ENCODE data around the gene MBD6. TPM values are rescaled to one million over a fixed set of nuclear protein-coding genes. Genes with fewer than 3 reads are reported as not detected.

MBD6 gene
- total and polyA plus RNA-seq, 10 donors: 14.8 to 171 (median 80.6) TPM

GRCh38 chr12:57525615-57526383 is 3.2 kb downstream of the MBD6 start:
- Histone ChIP-seq H3K4me3 (no peak overlapping the region), H3K27ac (peak overlapping the region in 2 of 8 donors; percentile 99 to 100), H3K4me1 (peaks cover 30 to 60% (median 43%) of the 10 kb centered on the region in 6 donors), H3K36me3 (peaks cover 0 to 71% (median 68%) of the 10 kb centered on the region in 6 donors), H3K27me3 (replicated peaks in 1 of 7) (no peaks in the 10 kb centered on the region), H3K9me3 (no peaks in the 10 kb centered on the region)
- intact Hi-C loops (cut with DNase I; ENCODE audit: low total_unique reads): no loop called here
- no peak for TF ChIP-seq POLR2A (IDR thresholded peaks at IDR 0.05)
- DNase-seq: no peak
- WGBS, 5 donors: 88 to 92% (median 88%) methylated on average over 15 to 16 of the region's 16 CpGs

DNA sequence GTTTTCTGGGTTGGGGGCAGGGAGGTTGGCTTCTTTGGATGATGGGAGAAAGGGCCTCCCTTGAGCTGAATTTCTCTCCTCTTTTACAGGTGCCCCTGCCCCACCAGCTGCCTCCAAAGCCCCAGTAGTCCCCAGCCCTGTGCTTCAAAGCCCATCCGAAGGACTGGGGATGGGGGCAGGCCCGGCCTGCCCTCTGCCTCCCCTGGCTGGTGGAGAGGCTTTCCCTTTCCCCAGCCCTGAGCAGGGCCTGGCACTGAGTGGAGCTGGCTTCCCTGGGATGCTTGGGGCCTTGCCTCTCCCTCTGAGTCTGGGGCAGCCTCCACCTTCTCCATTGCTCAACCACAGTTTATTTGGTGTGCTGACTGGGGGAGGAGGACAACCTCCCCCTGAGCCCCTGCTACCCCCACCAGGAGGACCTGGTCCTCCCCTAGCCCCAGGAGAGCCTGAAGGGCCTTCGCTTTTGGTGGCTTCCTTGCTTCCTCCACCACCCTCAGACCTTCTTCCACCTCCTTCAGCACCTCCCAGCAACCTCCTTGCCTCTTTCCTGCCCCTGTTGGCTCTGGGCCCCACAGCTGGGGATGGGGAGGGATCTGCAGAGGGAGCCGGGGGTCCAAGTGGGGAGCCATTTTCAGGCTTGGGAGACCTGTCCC is 4.0 kb downstream of the MBD6 start:
- Histone ChIP-seq H3K27me3 (replicated peaks in 1 of 7) (no peaks in the 10 kb centered on the region), H3K36me3 (peaks cover 0 to 79% (median 76%) of the 10 kb centered on the region in 6 donors), H3K4me1 (peaks cover 22 to 52% (median 35%) of the 10 kb centered on the region in 6 donors), H3K27ac (peak overlapping the region in 2 of 8 donors; percentile 39 to 100), H3K4me3 (no peak overlapping the region), H3K9me3 (no peaks in the 10 kb centered on the region)
- intact Hi-C loops (cut with DNase I; ENCODE audit: low total_unique reads): no loop called here
- no peak for DNase-seq
- TF ChIP-seq POLR2AphosphoS5 (IDR thresholded peaks at IDR 0.05): peak in 2 of 3 donors; percentile 4 to 49
- no peak for TF ChIP-seq POLR2A (IDR thresholded peaks at IDR 0.05)
- 81 to 94% (median 86%) methylated on average over 3 to 4 of the region's 4 CpGs for WGBS, 5 donors

- intact Hi-C loops (cut with DNase I; ENCODE audit: low total_unique reads): no loop called here
- WGBS, 5 donors: 69 to 88% (median 85%) methylated on average over 5 of the region's 5 CpGs
- H3K27ac ChIP-seq: peak overlapping the region in 2 of 8 donors; percentile 39 to 100
Measured at GRCh38 chr12:57527184-57527583, 4.6 kb downstream of the MBD6 start.

DNA sequence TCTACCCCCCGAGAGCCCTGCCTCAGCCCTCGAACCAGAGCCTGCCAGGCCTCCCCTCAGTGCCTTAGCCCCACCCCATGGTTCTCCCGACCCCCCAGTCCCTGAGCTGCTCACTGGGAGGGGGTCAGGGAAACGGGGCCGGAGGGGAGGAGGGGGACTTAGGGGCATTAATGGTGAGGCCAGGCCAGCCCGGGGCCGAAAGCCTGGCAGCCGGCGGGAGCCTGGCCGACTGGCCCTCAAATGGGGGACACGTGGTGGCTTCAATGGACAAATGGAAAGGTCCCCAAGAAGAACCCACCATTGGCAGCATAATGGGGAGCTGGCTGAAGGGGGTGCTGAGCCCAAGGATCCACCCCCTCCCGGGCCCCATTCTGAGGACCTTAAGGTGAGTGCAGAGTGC is 5.6 kb downstream of the MBD6 start:
- WGBS, 5 donors: 87 to 94% (median 93%) methylated on average over 11 to 12 of the region's 12 CpGs
- Histone ChIP-seq H3K4me3 (no peak overlapping the region), H3K4me1 (peaks cover 17 to 43% (median 26%) of the 10 kb centered on the region in 6 donors), H3K9me3 (no peaks in the 10 kb centered on the region), H3K27me3 (replicated peaks in 1 of 7) (no peaks in the 10 kb centered on the region), H3K36me3 (peaks cover 0 to 95% (median 92%) of the 10 kb centered on the region in 6 donors), H3K27ac (peak overlapping the region in 1 of 8 donors; percentile 23)
- peak in 1 of 3 donors; percentile 40 for TF ChIP-seq POLR2AphosphoS5 (IDR thresholded peaks at IDR 0.05)
- TF ChIP-seq, protein P1, sequence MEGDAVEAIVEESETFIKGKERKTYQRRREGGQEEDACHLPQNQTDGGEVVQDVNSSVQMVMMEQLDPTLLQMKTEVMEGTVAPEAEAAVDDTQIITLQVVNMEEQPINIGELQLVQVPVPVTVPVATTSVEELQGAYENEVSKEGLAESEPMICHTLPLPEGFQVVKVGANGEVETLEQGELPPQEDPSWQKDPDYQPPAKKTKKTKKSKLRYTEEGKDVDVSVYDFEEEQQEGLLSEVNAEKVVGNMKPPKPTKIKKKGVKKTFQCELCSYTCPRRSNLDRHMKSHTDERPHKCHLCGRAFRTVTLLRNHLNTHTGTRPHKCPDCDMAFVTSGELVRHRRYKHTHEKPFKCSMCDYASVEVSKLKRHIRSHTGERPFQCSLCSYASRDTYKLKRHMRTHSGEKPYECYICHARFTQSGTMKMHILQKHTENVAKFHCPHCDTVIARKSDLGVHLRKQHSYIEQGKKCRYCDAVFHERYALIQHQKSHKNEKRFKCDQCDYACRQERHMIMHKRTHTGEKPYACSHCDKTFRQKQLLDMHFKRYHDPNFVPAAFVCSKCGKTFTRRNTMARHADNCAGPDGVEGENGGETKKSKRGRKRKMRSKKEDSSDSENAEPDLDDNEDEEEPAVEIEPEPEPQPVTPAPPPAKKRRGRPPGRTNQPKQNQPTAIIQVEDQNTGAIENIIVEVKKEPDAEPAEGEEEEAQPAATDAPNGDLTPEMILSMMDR (IDR thresholded peaks at IDR 0.05 in 8 of 11, conservative IDR thresholded peaks at IDR 0.05 in 3 of 11): no peak
- TF ChIP-seq POLR2A (IDR thresholded peaks at IDR 0.05): no peak
- DNase-seq: no peak
- intact Hi-C loops (cut with DNase I; ENCODE audit: low total_unique reads): no loop called here

More at GRCh38 chr12:57527184-57527583, 4.6 kb downstream of the MBD6 start:
- TF ChIP-seq, protein P1 (IDR thresholded peaks at IDR 0.05 in 8 of 11, conservative IDR thresholded peaks at IDR 0.05 in 3 of 11): no peak
- TF ChIP-seq POLR2A (IDR thresholded peaks at IDR 0.05) (no peak), POLR2AphosphoS5 (IDR thresholded peaks at IDR 0.05) (peak in 1 of 3 donors; percentile 2)
- Histone ChIP-seq H3K9me3 (no peaks in the 10 kb centered on the region), H3K4me1 (peaks cover 17 to 46% (median 29%) of the 10 kb centered on the region in 6 donors), H3K4me3 (no peak overlapping the region), H3K27me3 (replicated peaks in 1 of 7) (no peaks in the 10 kb centered on the region), H3K36me3 (peaks cover 0 to 85% (median 82%) of the 10 kb centered on the region in 6 donors)
- DNase-seq: no peak
